ENCODE results near the gene CMIP. TPM values are rescaled to one million over a fixed set of nuclear protein-coding genes. Genes with fewer than 3 reads are reported as not detected.

CMIP gene
- total RNA-seq, 1 experiment from 2014 or later: 48.2 TPM

- Histone ChIP-seq H3K4me1 (ENCODE audit: insufficient read depth, low read length) (peaks cover 3% of the 10 kb centered on the region; the same call in 1 of the 2 replicates), H3K56ac (ENCODE audit: insufficient read length, low read depth, low read length) (no peak overlapping the region), H4K91ac (ENCODE audit: insufficient read length, low read depth, low read length) (no peak overlapping the region), H3K27me3 (ENCODE audit: insufficient read depth, low read length) (no peaks in the 10 kb centered on the region), H3K79me2 (ENCODE audit: insufficient read depth, low read length) (peaks cover 23% of the 10 kb centered on the region; the same call in 1 of the 2 replicates), H2BK12ac (ENCODE audit: insufficient read length, low read depth, low read length) (no peak overlapping the region), H4K5ac (ENCODE audit: insufficient read length, low read depth, low read length) (no peak overlapping the region), H3K27ac (ENCODE audit: insufficient read length, low read depth, low read length) (no peak overlapping the region), H4K20me1 (ENCODE audit: control insufficient read depth, insufficient read depth, insufficient read length) (peaks cover 4% of the 10 kb centered on the region), H2BK120ac (ENCODE audit: low read depth, low read length, poor library complexity, severe bottlenecking) (no peak overlapping the region), H2AK5ac (ENCODE audit: insufficient read length, low read length) (no peak overlapping the region), H3K79me1 (ENCODE audit: insufficient read depth, low read depth, low read length, poor library complexity, severe bottlenecking) (peaks cover 11% of the 10 kb centered on the region), H2BK5ac (ENCODE audit: insufficient read length, low read length) (no peak overlapping the region), H3K23me2 (ENCODE audit: insufficient read length, low read depth, low read length, poor library complexity, severe bottlenecking) (no peaks in the 10 kb centered on the region), H3K18ac (ENCODE audit: insufficient read length, low read depth, low read length) (no peak overlapping the region), H2BK20ac (ENCODE audit: low read depth, low read length, poor library complexity, severe bottlenecking) (no peak overlapping the region), H3K9me3 (ENCODE audit: control insufficient read depth, low read depth, low read length) (no peaks in the 10 kb centered on the region), H3K4me2 (ENCODE audit: insufficient read depth, insufficient read length, low read length) (no peak overlapping the region), H3K9ac (ENCODE audit: extremely low read depth, insufficient read length, low read length) (no peak overlapping the region), H2BK15ac (ENCODE audit: low read depth, low read length) (no peak overlapping the region), H4K8ac (replicated peaks; ENCODE audit: insufficient read length, low read depth, low read length) (no peak overlapping the region), H3K23ac (ENCODE audit: insufficient read length, low read depth, low read length) (no peak overlapping the region), H3T11ph (ENCODE audit: low read length) (no peak overlapping the region), H2AFZ (ENCODE audit: low read length) (no peak overlapping the region), H3K14ac (ENCODE audit: insufficient read depth, low read length) (no peak overlapping the region), H3K4ac (ENCODE audit: low read depth, low read length) (no peak overlapping the region)
- H3K27ac Mint-ChIP-seq: peak overlapping the region in 2 of 3 experiments; percentile 38 to 87; a peak in 3 of 7 replicates
- no peak for TF ChIP-seq CTCF (conservative IDR thresholded peaks at IDR 0.05)
- H3K9me3 Mint-ChIP-seq: no peaks in the 10 kb centered on the region
- H3K4me3 Mint-ChIP-seq: no peak overlapping the region
- WGBS (ENCODE audit: extremely low coverage, insufficient read length, low lambda C conversion rate): no CpG with 5 or more reads among the region's 13 CpGs
- H3K27me3 Mint-ChIP-seq (ENCODE audit: low read depth): no peaks in the 10 kb centered on the region
- peaks cover 0 to 10% (median 10%) of the 10 kb centered on the region in 3 experiments; a peak in 4 of 7 replicates for H3K36me3 Mint-ChIP-seq (ENCODE audit: insufficient read depth in 1 of 3, low read depth in 3 of 3)
- H3K4me1 Mint-ChIP-seq: peaks cover 26 to 44% of the 10 kb centered on the region in 2 experiments
- DNase-seq: no peak
Observed at GRCh38 chr16:81469710-81470535, 25.3 kb downstream of the CMIP start.

Data from H9 (cell line).